Naive thymus-derived CD4-positive, alpha-beta T cell (primary cell): ENCODE results near the gene TNFSF12. TPM values are rescaled to one million over a fixed set of nuclear protein-coding genes. Genes with fewer than 3 reads are reported as not detected.

Source experiments
- ATAC-seq: fragments of 150-1000 bp; cut with Tn5 transposase; 2 replicates; pipeline ENCODE4 v1.10.0; 2021; ENCODE audit warnings: mild to moderate bottlenecking, moderate library complexity
- CTCF ChIA-PET: fragments of 350-600 bp; sonication (Branson Sonifier 250); formaldehyde crosslinking; loops from one replicate; lab custom pipeline; 2021; ENCODE audit warnings: antibody characterized with exemption; lab: Charles Lee
- POLR2A ChIA-PET: fragments of 350-600 bp; sonication (Branson Sonifier 250); formaldehyde crosslinking; loops from one replicate; lab custom pipeline; 2021; ENCODE audit warnings: antibody characterized with exemption, inconsistent platforms; lab: Charles Lee
- DNase-seq, 9 donors: peaks; one replicate each; pipeline versions ENCODE4 v3.0.0 to v3.0.0-alpha.2; 2020 to 2022; ENCODE audit warnings: mixed read lengths in 1 of 9
- H3K27ac ChIP-seq: one replicate; pipeline ENCODE4 v1.7.0; 2013; ENCODE audit warnings: mild to moderate bottlenecking, low read depth, low read length, moderate library complexity
- H3K27me3 ChIP-seq, 2 donors: one replicate each; pipeline ENCODE4 v1.7.0; 2013; ENCODE audit warnings: low read length in 2 of 2, mild to moderate bottlenecking in 2 of 2, moderate library complexity in 2 of 2; ENCODE audit not compliant: control insufficient read depth in 2 of 2, insufficient read depth in 2 of 2
- H3K36me3 ChIP-seq, 3 experiments: 1 replicate in 2 of 3; 2 replicates in 1 of 3; pipeline ENCODE4 v1.7.0; 2013; ENCODE audit warnings: low read length in 3 of 3, mild to moderate bottlenecking in 3 of 3, moderate library complexity in 1 of 3; ENCODE audit not compliant: insufficient read depth in 3 of 3, control insufficient read depth in 2 of 3
- H3K4me1 ChIP-seq, 2 donors: one replicate each; pipeline ENCODE4 v1.7.0; 2013; ENCODE audit warnings: low read length in 2 of 2, mild to moderate bottlenecking in 2 of 2, moderate library complexity in 1 of 2; ENCODE audit not compliant: control insufficient read depth in 2 of 2, insufficient read depth in 2 of 2
- H3K4me3 ChIP-seq: 2 replicates; pipeline ENCODE4 v1.7.0; 2013; ENCODE audit warnings: mild to moderate bottlenecking, low read length
- H3K9me3 ChIP-seq, 3 experiments: 1 replicate in 2 of 3; 2 replicates in 1 of 3; pipeline ENCODE4 v1.7.0; 2013; ENCODE audit warnings: low read length in 3 of 3; ENCODE audit not compliant: control insufficient read depth in 2 of 3
- H3K27ac Mint-ChIP-seq, 9 donors: one replicate each; pipeline ENCODE4 v1.8.0; 2020 to 2022; ENCODE audit warnings: mixed read lengths in 9 of 9, mild to moderate bottlenecking in 8 of 9, moderate library complexity in 5 of 9, inconsistent platforms in 2 of 9
- H3K27me3 Mint-ChIP-seq, 5 donors: one replicate each; pipeline ENCODE4 v1.8.0; 2021 to 2022; ENCODE audit warnings: mixed read lengths in 5 of 5, mild to moderate bottlenecking in 1 of 5
- H3K36me3 Mint-ChIP-seq, 5 donors: one replicate each; pipeline ENCODE4 v1.8.0; 2020 to 2022; ENCODE audit warnings: mixed read lengths in 5 of 5, mild to moderate bottlenecking in 3 of 5, inconsistent platforms in 1 of 5
- H3K4me1 Mint-ChIP-seq, 7 donors: one replicate each; pipeline ENCODE4 v1.8.0; 2020 to 2022; ENCODE audit warnings: mixed read lengths in 7 of 7, mild to moderate bottlenecking in 3 of 7, inconsistent platforms in 1 of 7
- H3K4me3 Mint-ChIP-seq, 10 donors: one replicate each; pipeline ENCODE4 v1.8.0; 2020 to 2022; ENCODE audit warnings: mild to moderate bottlenecking in 10 of 10, mixed read lengths in 10 of 10, moderate library complexity in 6 of 10, inconsistent platforms in 2 of 10
- H3K9me3 Mint-ChIP-seq, 11 donors: one replicate each; pipeline ENCODE4 v1.8.0; 2020 to 2022; ENCODE audit warnings: mixed read lengths in 11 of 11, mild to moderate bottlenecking in 4 of 11, inconsistent platforms in 1 of 11, moderate library complexity in 1 of 11
- intact Hi-C, 2 donors: fragments of 100-400 bp; cut with micrococcal nuclease; formaldehyde crosslinking; loops; one replicate each; pipeline ENCODE4 v1.15.1; 2023
- polyA plus RNA-seq, 2 donors: library from polyadenylated mRNA; unstranded; fragments of 300-500 nt; fragmentation: Illumina TruSeq; gene quantifications; one replicate each; pipeline ENCODE4 v1.2.3, GENCODE V29; 2021
- total RNA-seq, 6 experiments: library from RNA in 5 of 6; stranded (reverse) in 5 of 6; gene quantifications; 1 replicate in 5 of 6; 2 replicates in 1 of 6; pipeline ENCODE4 v1.2.3 and lab custom pipeline; 2021 to 2026

Gene TNFSF12
- total and polyA plus RNA-seq, 7 experiments from 2014 or later = 25.4 to 82.4 (median 36.1) TPM

DNA sequence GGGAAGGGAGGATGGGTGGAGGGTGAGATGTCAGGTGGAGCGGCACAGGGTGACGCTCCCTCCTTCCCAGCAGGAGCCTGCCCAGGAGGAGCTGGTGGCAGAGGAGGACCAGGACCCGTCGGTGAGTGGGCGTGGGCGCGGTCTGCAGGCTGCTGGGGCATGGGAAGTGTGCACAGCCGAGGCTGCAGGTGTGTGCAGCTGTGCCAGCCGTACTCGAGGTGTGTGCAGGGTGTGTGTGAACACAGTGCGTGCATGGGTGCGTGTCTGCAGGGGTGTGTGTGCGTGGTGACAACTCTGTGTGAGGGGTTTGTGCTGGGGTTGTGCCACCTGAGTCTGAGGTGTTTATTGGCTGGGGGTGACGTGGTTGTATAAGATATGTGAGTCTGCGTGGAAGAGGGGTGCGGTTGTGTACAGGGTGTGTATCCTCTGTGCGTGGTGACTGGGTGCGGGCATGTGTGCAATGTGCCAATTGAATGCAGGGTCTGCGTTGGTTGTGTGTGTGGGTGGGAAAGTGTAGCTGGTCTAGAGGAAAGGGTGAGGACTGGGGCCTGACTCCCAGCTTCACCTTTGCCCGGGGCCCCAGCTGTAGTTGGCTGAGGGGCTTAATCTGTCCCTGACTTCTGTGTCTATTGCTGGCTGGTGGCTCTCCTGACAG, 670 bp downstream of the TNFSF12 start:
- H3K4me1 Mint-ChIP-seq = peaks cover 50 to 65% (median 58%) of the 10 kb centered on the region in 7 donors
- H3K4me3 Mint-ChIP-seq = peak overlapping the region; percentile 77 to 99 (median 88)
- Histone ChIP-seq H3K4me3 (peak overlapping the region; percentile 91), H3K27ac (peak overlapping the region; percentile 70), H3K9me3 (no peaks in the 10 kb centered on the region), H3K27me3 (no peaks in the 10 kb centered on the region), H3K36me3 (no peaks in the 10 kb centered on the region), H3K4me1 (peaks cover 15 to 38% of the 10 kb centered on the region in 2 donors)
- peak overlapping the region; percentile 86 to 98 (median 91) for H3K27ac Mint-ChIP-seq
- POLR2A ChIA-PET = interaction anchor here (0.9 to 2.4 kb wide), 13 partner anchors 10 to 624 kb away, joined by 3 to 25 read pairs (median 4); partner anchors contain the start of genes POLR2A, SAT2, SENP3 and TP53
- peak in 8 of 9 donors; percentile 45 to 60 (median 53) for DNase-seq
- H3K36me3 Mint-ChIP-seq = peaks cover 0 to 28% (median 4%) of the 10 kb centered on the region in 5 donors
- peaks cover 0 to 2% (median 0%) of the 10 kb centered on the region in 5 donors for H3K27me3 Mint-ChIP-seq
- peaks cover 0 to 1% (median 0%) of the 10 kb centered on the region in 11 donors for H3K9me3 Mint-ChIP-seq
- peak; percentile 59 for ATAC-seq
- intact Hi-C loops = loop anchor here (1.0 to 5.0 kb wide), 4 partner anchors 26 to 114 kb away; partner anchors contain the start of genes POLR2A (in 2 of the 2) and TMEM102 (in 1 of the 2)
- CTCF ChIA-PET = interaction anchor here (0.5 to 2.6 kb wide), 6 partner anchors 11 to 194 kb away, joined by 3 to 10 read pairs (median 4); partner anchors contain the start of genes TMEM95 and TP53

DNA sequence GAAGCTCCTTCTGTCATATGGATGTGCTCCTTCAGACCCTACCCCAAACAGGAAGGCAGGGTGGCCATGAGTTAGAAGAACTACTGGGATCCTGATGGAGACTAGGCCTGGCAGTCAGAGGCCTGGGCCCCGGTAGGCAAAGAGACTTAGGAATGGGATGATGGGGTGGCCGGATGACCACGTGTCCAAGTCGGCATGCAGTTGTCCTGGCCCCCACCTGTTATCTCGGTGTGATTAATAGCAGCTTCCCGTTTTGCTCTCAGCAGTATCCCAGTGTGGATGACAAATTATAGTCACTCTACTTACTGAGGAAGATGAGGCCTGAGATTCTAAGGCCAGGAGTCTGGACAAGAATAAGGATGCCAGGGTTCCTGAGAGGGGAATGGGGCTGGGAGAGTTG, 1.5 kb downstream of the TNFSF12 start:
- intact Hi-C loops = no loop called here
- POLR2A ChIA-PET = interaction anchor here (0.6 to 2.4 kb wide), 7 partner anchors 11 to 111 kb away, joined by 3 to 25 read pairs (median 4); partner anchors contain the start of genes SAT2 and SENP3
- peaks cover 55 to 72% (median 65%) of the 10 kb centered on the region in 7 donors for H3K4me1 Mint-ChIP-seq

GRCh38 chr17:7551396-7551795, 2.5 kb downstream of the TNFSF12 start:
- ATAC-seq (no peak), DNase-seq (no peak)
- H3K27me3 Mint-ChIP-seq = no peaks in the 10 kb centered on the region
- H3K4me1 Mint-ChIP-seq = peaks cover 61 to 79% (median 70%) of the 10 kb centered on the region in 7 donors
- peak overlapping the region in 9 of 10 donors; percentile 10 to 99 (median 62) for H3K4me3 Mint-ChIP-seq
- intact Hi-C loops = no loop called here
- CTCF ChIA-PET = no interaction called here
- peak overlapping the region; percentile 86 to 98 (median 91) for H3K27ac Mint-ChIP-seq
- peaks cover 0 to 1% (median 0%) of the 10 kb centered on the region in 11 donors for H3K9me3 Mint-ChIP-seq
- no peaks in the 10 kb centered on the region for H3K27me3 ChIP-seq
- peaks cover 0 to 37% (median 10%) of the 10 kb centered on the region in 5 donors for H3K36me3 Mint-ChIP-seq
- POLR2A ChIA-PET = interaction anchor here (1.9 kb wide), 1 partner anchor 10 kb away, joined by 6 read pairs; the partner anchor contains the start of gene SENP3
- no peaks in the 10 kb centered on the region for H3K36me3 ChIP-seq
- H3K9me3 ChIP-seq = no peaks in the 10 kb centered on the region
- H3K4me3 ChIP-seq = no peak overlapping the region
- peak overlapping the region; percentile 70 for H3K27ac ChIP-seq
- peaks cover 15 to 49% of the 10 kb centered on the region in 2 donors for H3K4me1 ChIP-seq

More for the DNA sequence above, 1.5 kb downstream of the TNFSF12 start:
- H3K9me3 Mint-ChIP-seq = peaks cover 0 to 1% (median 0%) of the 10 kb centered on the region in 11 donors
- H3K27ac Mint-ChIP-seq = peak overlapping the region; percentile 86 to 98 (median 91)
- Histone ChIP-seq H3K4me1 (peaks cover 15 to 44% of the 10 kb centered on the region in 2 donors), H3K4me3 (no peak overlapping the region), H3K36me3 (no peaks in the 10 kb centered on the region), H3K27me3 (no peaks in the 10 kb centered on the region), H3K27ac (peak overlapping the region; percentile 70), H3K9me3 (no peaks in the 10 kb centered on the region)
- peak overlapping the region; percentile 29 to 99 (median 88) for H3K4me3 Mint-ChIP-seq
- no peak for DNase-seq
- peaks cover 0 to 32% (median 5%) of the 10 kb centered on the region in 5 donors for H3K36me3 Mint-ChIP-seq
- no peaks in the 10 kb centered on the region for H3K27me3 Mint-ChIP-seq
- no peak for ATAC-seq
- CTCF ChIA-PET = interaction anchor here (1.0 to 2.6 kb wide), 4 partner anchors 10 to 195 kb away, joined by 3 to 10 read pairs (median 6); partner anchors contain the start of genes TMEM95 and TP53

DNA sequence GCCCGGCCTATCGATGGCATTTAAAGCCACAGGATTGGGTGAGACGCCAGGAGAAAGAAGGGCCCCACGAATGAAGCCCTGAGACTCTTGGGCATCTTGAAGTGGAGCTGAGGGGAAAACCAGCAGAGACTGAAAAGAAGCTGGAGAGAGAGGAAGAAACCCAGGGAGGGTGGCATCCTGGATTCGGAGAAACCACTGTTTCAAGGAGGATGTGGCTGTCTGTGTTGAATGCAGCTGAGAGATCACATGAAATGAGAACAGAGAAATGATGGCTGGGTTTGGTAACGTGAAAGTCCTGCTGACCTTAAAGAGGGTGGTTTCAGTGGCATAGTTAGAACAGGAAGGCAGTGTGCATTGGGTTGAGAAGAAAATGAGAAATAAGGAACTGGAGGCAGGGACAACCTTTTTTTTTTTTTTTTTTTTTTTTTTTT, 3.8 kb downstream of the TNFSF12 start:
- no peak overlapping the region for H3K4me3 ChIP-seq

DNA sequence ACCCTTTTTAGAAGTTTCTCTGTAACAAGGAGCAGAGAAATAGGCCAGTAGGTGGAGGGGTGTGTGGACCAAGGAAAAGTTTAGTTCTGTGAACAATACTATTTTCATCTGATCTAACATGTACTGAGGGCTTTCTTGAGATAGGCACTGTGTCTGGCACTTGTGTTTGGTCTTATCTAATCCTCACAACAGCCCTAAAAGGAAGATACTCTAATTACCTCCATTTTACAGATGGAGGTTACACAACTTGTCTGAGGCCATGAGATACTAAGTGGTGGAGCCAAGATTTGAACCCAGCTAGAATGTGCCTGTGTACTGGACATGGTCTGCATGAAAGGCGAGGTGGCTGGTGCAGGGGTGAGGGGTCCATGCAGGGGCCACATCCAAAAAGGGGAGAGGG, 4.5 kb downstream of the TNFSF12 start:
- Histone ChIP-seq H3K4me1 (peaks cover 15 to 59% of the 10 kb centered on the region in 2 donors), H3K4me3 (no peak overlapping the region), H3K27me3 (no peaks in the 10 kb centered on the region), H3K9me3 (no peaks in the 10 kb centered on the region), H3K27ac (peak overlapping the region; percentile 47), H3K36me3 (peaks cover 0 to 4% (median 0%) of the 10 kb centered on the region in 3 experiments)
- Mint-ChIP-seq H3K4me3 (peak overlapping the region; percentile 42 to 88 (median 68)), H3K27ac (peak overlapping the region; percentile 80 to 95 (median 91)), H3K36me3 (peaks cover 0 to 39% (median 10%) of the 10 kb centered on the region in 5 donors), H3K9me3 (peaks cover 0 to 1% (median 0%) of the 10 kb centered on the region in 11 donors), H3K27me3 (no peaks in the 10 kb centered on the region), H3K4me1 (peaks cover 63 to 83% (median 69%) of the 10 kb centered on the region in 7 donors)
- intact Hi-C loops = no loop called here
- CTCF ChIA-PET = no interaction called here
- DNase-seq = no peak
- no peak for ATAC-seq
- POLR2A ChIA-PET = interaction anchor here (1.9 kb wide), 1 partner anchor 8 kb away, joined by 6 read pairs; the partner anchor contains the start of gene SENP3

More for the DNA sequence above, 3.8 kb downstream of the TNFSF12 start:
- POLR2A ChIA-PET = interaction anchor here (0.7 to 1.9 kb wide), 6 partner anchors 9 to 169 kb away, joined by 3 to 6 read pairs (median 4); partner anchors contain the start of genes SENP3 and TP53
- no peaks in the 10 kb centered on the region for H3K9me3 ChIP-seq
- peak overlapping the region; percentile 47 for H3K27ac ChIP-seq
- Mint-ChIP-seq H3K36me3 (peaks cover 0 to 42% (median 10%) of the 10 kb centered on the region in 5 donors), H3K4me1 (peaks cover 64 to 83% (median 69%) of the 10 kb centered on the region in 7 donors), H3K9me3 (peaks cover 0 to 1% (median 0%) of the 10 kb centered on the region in 11 donors), H3K4me3 (peak overlapping the region; percentile 61 to 88 (median 75)), H3K27me3 (no peaks in the 10 kb centered on the region), H3K27ac (peak overlapping the region; percentile 86 to 95 (median 91))
- H3K4me1 ChIP-seq = peaks cover 15 to 52% of the 10 kb centered on the region in 2 donors
- peaks cover 0 to 4% (median 0%) of the 10 kb centered on the region in 3 experiments for H3K36me3 ChIP-seq
- peak; percentile 81 for ATAC-seq
- intact Hi-C loops = loop anchor here in 1 of 2 donors (1.0 kb wide), 2 partner anchors 9 to 29 kb away; partner anchors contain the start of gene SENP3
- peak in 7 of 9 donors; percentile 45 to 81 (median 74) for DNase-seq
- CTCF ChIA-PET = interaction anchor here (0.8 to 1.5 kb wide), 3 partner anchors 8 to 116 kb away, joined by 3 to 6 read pairs (median 5); no protein-coding TSS in a partner anchor
- H3K27me3 ChIP-seq = no peaks in the 10 kb centered on the region
